HepG2 (cell line): ENCODE measurements around the gene NOSIP. TPM values are rescaled to one million over a fixed set of nuclear protein-coding genes. Genes with fewer than 3 reads are reported as not detected.

Experiments used
- CENPT ChIP-seq: sonication (generic); formaldehyde crosslinking; IDR thresholded peaks from 2 replicates; pipeline ENCODE4 v1.8.0; 2022; ENCODE audit warnings: low read depth, mild to moderate bottlenecking, moderate library complexity, missing genetic modification reagents
- ELF1 ChIP-seq: sonication (generic); formaldehyde crosslinking; IDR thresholded peaks from 2 replicates; pipeline ENCODE4 v1.4.0; 2020; ENCODE audit warnings: missing genetic modification reagents
- FOXC1 ChIP-seq: sonication (generic); formaldehyde crosslinking; IDR thresholded peaks from 2 replicates; pipeline ENCODE4 v1.8.0; 2022; ENCODE audit warnings: mild to moderate bottlenecking, missing genetic modification reagents, borderline replicate concordance
- HES4 ChIP-seq: sonication (generic); formaldehyde crosslinking; IDR thresholded peaks from 2 replicates; pipeline ENCODE4 v1.9.0; 2021; ENCODE audit warnings: mild to moderate bottlenecking, missing genetic modification reagents, borderline replicate concordance
- IKZF1 ChIP-seq: fragments of 450-650 bp; IDR thresholded peaks from 2 replicates; pipeline ENCODE4 v1.7.1; 2016
- KLF12 ChIP-seq: sonication (generic); formaldehyde crosslinking; IDR thresholded peaks from 2 replicates; pipeline ENCODE4 v1.4.0; 2020; ENCODE audit warnings: missing genetic modification reagents, borderline replicate concordance
- KLF16 ChIP-seq, 2 experiments: sonication (generic) in 1 of 2; formaldehyde crosslinking in 1 of 2; IDR thresholded peaks; 2 replicates each; pipeline versions ENCODE4 v1.6.1 to v1.8.0; 2016 to 2023; ENCODE audit warnings: missing genetic modification reagents in 2 of 2, missing compliant biosample characterization in 1 of 2
- MBNL3 ChIP-seq: fragments of 250-450 bp; sonication (Bioruptor Pico); conservative IDR thresholded peaks from 2 replicates; pipeline ENCODE4 v1.8.0; 2022; ENCODE audit warnings: mild to moderate bottlenecking, inconsistent platforms
- NAIF1 ChIP-seq: sonication (generic); formaldehyde crosslinking; IDR thresholded peaks from 2 replicates; pipeline ENCODE4 v1.5.0; 2020; ENCODE audit warnings: mild to moderate bottlenecking, missing genetic modification reagents, borderline replicate concordance
- NFE2 ChIP-seq: sonication (generic); formaldehyde crosslinking; IDR thresholded peaks from 2 replicates; pipeline ENCODE4 v1.4.0; 2020; ENCODE audit warnings: missing genetic modification reagents
- NFE2L1 ChIP-seq: sonication (generic); formaldehyde crosslinking; IDR thresholded peaks from 2 replicates; pipeline ENCODE4 v1.4.0; 2020; ENCODE audit warnings: missing genetic modification reagents, mild to moderate bottlenecking, borderline replicate concordance
- NFIC ChIP-seq: IDR thresholded peaks from 2 replicates; pipeline ENCODE4 v1.6.1; 2012; ENCODE audit warnings: mild to moderate bottlenecking, low read length, inconsistent platforms
- PHF21A ChIP-seq: sonication (generic); formaldehyde crosslinking; IDR thresholded peaks from 2 replicates; pipeline ENCODE4 v1.5.0; 2020; ENCODE audit warnings: mild to moderate bottlenecking, missing genetic modification reagents
- SP4 ChIP-seq: sonication (generic); formaldehyde crosslinking; IDR thresholded peaks from 2 replicates; pipeline ENCODE4 v1.8.1; 2023; ENCODE audit warnings: mild to moderate bottlenecking, missing genetic modification reagents
- YEATS4 ChIP-seq: sonication (generic); formaldehyde crosslinking; IDR thresholded peaks from 2 replicates; pipeline ENCODE4 v1.4.0; 2020; ENCODE audit warnings: missing genetic modification reagents, borderline replicate concordance
- ZBTB7A ChIP-seq: sonication (generic); formaldehyde crosslinking; IDR thresholded peaks from 2 replicates; pipeline ENCODE4 v1.8.0; 2022; ENCODE audit warnings: mild to moderate bottlenecking, missing genetic modification reagents
- ZFAT ChIP-seq: sonication (generic); formaldehyde crosslinking; conservative IDR thresholded peaks from 2 replicates; pipeline ENCODE4 v1.8.1; 2023; ENCODE audit warnings: missing genetic modification reagents, inconsistent platforms
- ZFY ChIP-seq: sonication (generic); formaldehyde crosslinking; IDR thresholded peaks from 2 replicates; pipeline ENCODE4 v1.4.0; 2020; ENCODE audit warnings: missing genetic modification reagents
- ZNF138 ChIP-seq: sonication (generic); formaldehyde crosslinking; IDR thresholded peaks from 2 replicates; pipeline ENCODE4 v1.5.0; 2020; ENCODE audit warnings: mild to moderate bottlenecking, low read depth, missing genetic modification reagents
- ZNF160 ChIP-seq: sonication (generic); formaldehyde crosslinking; IDR thresholded peaks from 2 replicates; pipeline ENCODE4 v1.8.0; 2022; ENCODE audit warnings: mild to moderate bottlenecking, inconsistent platforms, missing genetic modification reagents
- ZNF678 ChIP-seq: sonication (generic); formaldehyde crosslinking; IDR thresholded peaks from 2 replicates; pipeline ENCODE4 v1.4.0; 2020; ENCODE audit warnings: mild to moderate bottlenecking, missing genetic modification reagents
- ZNF7 ChIP-seq: IDR thresholded peaks from 2 replicates; pipeline ENCODE4 v1.6.1; 2016; ENCODE audit warnings: missing biosample characterization, missing genetic modification reagents
- ZSCAN21 ChIP-seq: sonication (generic); formaldehyde crosslinking; IDR thresholded peaks from 2 replicates; pipeline ENCODE4 v1.8.0; 2022; ENCODE audit warnings: mild to moderate bottlenecking, missing genetic modification reagents, moderate library complexity, borderline replicate concordance
- polyA plus RNA-seq, 8 experiments: library from polyadenylated mRNA; depleted of rRNA in 3 of 8; stranded (reverse) in 7 of 8; unstranded in 1 of 8; fragments of >200 nt; fragmentation: Illumina TruSeq in 4 of 8; extraction: Trizol in 4 of 8; gene quantifications; 2 replicates each; pipeline versions ENCODE4 v1.2.1 to v1.2.3, GENCODE V29; 2011 to 2016; ENCODE audit warnings: low read depth in 4 of 8, missing spikeins in 1 of 8, mixed read lengths in 1 of 8; ENCODE audit not compliant: insufficient read depth in 1 of 8
- total RNA-seq, 5 experiments: library from RNA; depleted of rRNA; stranded (reverse); fragments of >200 nt; fragmentation: Illumina TruSeq; extraction: Trizol; gene quantifications; 2 replicates each; pipeline ENCODE4 v1.2.3, GENCODE V29; 2016; ENCODE audit warnings: low read depth in 1 of 5
- TF ChIP-seq, protein P1 (sequence below): sonication (generic); formaldehyde crosslinking; IDR thresholded peaks from 2 replicates; pipeline ENCODE4 v1.5.0; 2020; ENCODE audit warnings: mild to moderate bottlenecking, missing genetic modification reagents, borderline replicate concordance
- TF ChIP-seq, protein P2 (sequence below): conservative IDR thresholded peaks from 2 replicates; pipeline ENCODE4 v1.6.1; 2018; ENCODE audit warnings: missing genetic modification reagents
- TF ChIP-seq, protein P3 (sequence below): sonication (generic); formaldehyde crosslinking; conservative IDR thresholded peaks from 2 replicates; pipeline ENCODE4 v1.4.0; 2020; ENCODE audit warnings: missing genetic modification reagents

The NOSIP gene
- total and polyA plus RNA-seq, 2 of the 13 experiments (the other 11 are each of a cell fraction or from before 2014, with no cell fraction given) = 54.3 to 78.0 TPM

DNA sequence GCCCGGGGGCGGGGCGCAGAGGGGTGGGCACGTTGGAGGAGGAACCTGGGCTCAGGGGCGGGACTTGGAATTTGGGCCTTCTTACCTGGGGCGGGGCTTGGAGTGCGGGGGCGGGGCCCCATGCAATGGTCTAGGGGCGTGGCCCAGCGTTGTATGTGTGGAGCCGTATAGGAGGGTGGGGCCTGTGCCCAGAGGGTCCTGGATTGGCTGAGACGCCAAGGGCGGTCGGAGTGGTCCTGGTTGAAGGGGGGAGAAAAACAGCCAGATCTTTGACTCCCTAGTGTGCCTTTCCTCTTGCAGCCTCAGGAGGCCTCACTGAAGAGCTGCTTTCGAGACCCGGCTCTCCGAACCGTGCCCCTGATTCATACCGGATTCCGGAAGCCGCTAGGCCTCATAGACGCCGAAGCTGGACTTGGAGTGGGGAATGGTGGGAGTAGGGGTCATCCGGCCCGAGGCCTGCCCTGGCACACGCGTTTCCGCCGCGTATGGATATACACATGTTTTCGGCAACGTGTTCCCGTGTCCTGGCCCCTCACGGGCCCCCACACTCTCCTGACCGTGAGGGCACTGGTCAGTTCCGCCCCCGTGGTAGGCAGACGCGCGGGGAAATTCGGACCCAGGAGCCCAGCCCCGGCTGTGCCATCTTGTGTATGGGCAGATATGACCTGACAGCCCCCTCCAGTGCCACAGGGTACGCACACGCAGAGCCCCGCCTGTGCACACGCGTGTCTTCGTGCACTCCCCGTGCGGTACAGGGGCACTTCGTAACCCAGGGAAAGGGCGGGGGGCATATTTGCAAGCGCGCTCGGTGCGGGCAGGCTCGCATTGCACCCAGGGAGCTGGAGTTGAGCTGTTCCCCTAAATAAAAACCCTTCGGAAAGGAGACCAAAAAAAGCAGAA lies 10.0 kb upstream of the NOSIP start (continued):
- TF ChIP-seq ZNF160 (CRISPR knock-in tag) (peak; percentile 79; the same call in 1 of the 2 replicates), CENPT (CRISPR knock-in tag) (no peak), SP4 (peak; percentile 92), KLF16 (CRISPR knock-in tag; IDR thresholded peaks at IDR 0.05) (peak; percentile 64 to 69; a peak in 1 of 4 replicates), NAIF1 (CRISPR knock-in tag) (no peak), PHF21A (CRISPR knock-in tag) (peak; percentile 64), ZFY (peak; percentile 91), NFE2 (no peak), ZSCAN21 (CRISPR knock-in tag) (peak; percentile 36; the same call in 1 of the 2 replicates), HES4 (CRISPR knock-in tag) (peak; percentile 84; the same call in 1 of the 2 replicates), IKZF1 (no peak), KLF12 (peak; percentile 26; the same call in 1 of the 2 replicates), ZNF138 (CRISPR knock-in tag) (no peak), ZFAT (no peak), NFIC (no peak), ZNF7 (CRISPR knock-in tag) (no peak), ZBTB7A (CRISPR knock-in tag) (no peak), ZNF678 (no peak), ELF1 (CRISPR knock-in tag) (peak; percentile 58; the same call in 1 of the 2 replicates), YEATS4 (CRISPR knock-in tag) (peak; percentile 68), FOXC1 (CRISPR knock-in tag) (peak; percentile 61), NFE2L1 (CRISPR knock-in tag) (no peak), MBNL3 (CRISPR knock-in tag) (no peak)
- TF ChIP-seq, protein P1, sequence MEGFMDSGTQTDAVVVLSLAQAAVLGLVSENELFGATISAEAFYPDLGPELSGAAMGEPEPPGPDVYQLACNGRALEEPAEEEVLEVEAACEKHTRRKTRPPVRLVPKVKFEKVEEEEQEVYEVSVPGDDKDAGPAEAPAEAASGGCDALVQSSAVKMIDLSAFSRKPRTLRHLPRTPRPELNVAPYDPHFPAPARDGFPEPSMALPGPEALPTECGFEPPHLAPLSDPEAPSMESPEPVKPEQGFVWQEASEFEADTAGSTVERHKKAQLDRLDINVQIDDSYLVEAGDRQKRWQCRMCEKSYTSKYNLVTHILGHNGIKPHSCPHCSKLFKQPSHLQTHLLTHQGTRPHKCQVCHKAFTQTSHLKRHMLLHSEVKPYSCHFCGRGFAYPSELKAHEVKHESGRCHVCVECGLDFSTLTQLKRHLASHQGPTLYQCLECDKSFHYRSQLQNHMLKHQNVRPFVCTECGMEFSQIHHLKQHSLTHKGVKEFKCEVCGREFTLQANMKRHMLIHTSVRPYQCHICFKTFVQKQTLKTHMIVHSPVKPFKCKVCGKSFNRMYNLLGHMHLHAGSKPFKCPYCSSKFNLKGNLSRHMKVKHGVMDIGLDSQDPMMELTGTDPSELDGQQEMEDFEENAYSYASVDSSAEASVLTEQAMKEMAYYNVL (CRISPR knock-in tag) = 0 out of 2 replicates have a peak, but pooled peaks have one; percentile 43
- TF ChIP-seq, protein P2, sequence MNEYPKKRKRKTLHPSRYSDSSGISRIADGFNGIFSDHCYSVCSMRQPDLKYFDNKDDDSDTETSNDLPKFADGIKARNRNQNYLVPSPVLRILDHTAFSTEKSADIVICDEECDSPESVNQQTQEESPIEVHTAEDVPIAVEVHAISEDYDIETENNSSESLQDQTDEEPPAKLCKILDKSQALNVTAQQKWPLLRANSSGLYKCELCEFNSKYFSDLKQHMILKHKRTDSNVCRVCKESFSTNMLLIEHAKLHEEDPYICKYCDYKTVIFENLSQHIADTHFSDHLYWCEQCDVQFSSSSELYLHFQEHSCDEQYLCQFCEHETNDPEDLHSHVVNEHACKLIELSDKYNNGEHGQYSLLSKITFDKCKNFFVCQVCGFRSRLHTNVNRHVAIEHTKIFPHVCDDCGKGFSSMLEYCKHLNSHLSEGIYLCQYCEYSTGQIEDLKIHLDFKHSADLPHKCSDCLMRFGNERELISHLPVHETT (CRISPR knock-in tag) = no peak
- TF ChIP-seq, protein P3, sequence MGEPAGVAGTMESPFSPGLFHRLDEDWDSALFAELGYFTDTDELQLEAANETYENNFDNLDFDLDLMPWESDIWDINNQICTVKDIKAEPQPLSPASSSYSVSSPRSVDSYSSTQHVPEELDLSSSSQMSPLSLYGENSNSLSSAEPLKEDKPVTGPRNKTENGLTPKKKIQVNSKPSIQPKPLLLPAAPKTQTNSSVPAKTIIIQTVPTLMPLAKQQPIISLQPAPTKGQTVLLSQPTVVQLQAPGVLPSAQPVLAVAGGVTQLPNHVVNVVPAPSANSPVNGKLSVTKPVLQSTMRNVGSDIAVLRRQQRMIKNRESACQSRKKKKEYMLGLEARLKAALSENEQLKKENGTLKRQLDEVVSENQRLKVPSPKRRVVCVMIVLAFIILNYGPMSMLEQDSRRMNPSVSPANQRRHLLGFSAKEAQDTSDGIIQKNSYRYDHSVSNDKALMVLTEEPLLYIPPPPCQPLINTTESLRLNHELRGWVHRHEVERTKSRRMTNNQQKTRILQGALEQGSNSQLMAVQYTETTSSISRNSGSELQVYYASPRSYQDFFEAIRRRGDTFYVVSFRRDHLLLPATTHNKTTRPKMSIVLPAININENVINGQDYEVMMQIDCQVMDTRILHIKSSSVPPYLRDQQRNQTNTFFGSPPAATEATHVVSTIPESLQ = no peak
